Uterus (tissue), 2 donors: ENCODE results near the gene STAM2.

Source experiments
- POLR2A ChIP-seq, 2 donors: fragments of 450-650 bp; IDR thresholded peaks; one replicate each; pipeline ENCODE4 v1.6.1; 2016; ENCODE audit warnings: antibody characterized with exemption in 2 of 2, mild to moderate bottlenecking in 1 of 2, moderate library complexity in 1 of 2
- TF ChIP-seq, protein P1 (sequence below), 4 experiments: fragments of 200-600 bp in 2 of 4; fragments of 450-650 bp in 2 of 4; sonication (generic) in 2 of 4; IDR thresholded peaks; one replicate each; pipeline ENCODE4 v1.5.1; 2016 to 2019; ENCODE audit warnings: antibody characterized with exemption in 4 of 4, mild to moderate bottlenecking in 2 of 4, moderate library complexity in 1 of 4

- TF ChIP-seq, protein P1, sequence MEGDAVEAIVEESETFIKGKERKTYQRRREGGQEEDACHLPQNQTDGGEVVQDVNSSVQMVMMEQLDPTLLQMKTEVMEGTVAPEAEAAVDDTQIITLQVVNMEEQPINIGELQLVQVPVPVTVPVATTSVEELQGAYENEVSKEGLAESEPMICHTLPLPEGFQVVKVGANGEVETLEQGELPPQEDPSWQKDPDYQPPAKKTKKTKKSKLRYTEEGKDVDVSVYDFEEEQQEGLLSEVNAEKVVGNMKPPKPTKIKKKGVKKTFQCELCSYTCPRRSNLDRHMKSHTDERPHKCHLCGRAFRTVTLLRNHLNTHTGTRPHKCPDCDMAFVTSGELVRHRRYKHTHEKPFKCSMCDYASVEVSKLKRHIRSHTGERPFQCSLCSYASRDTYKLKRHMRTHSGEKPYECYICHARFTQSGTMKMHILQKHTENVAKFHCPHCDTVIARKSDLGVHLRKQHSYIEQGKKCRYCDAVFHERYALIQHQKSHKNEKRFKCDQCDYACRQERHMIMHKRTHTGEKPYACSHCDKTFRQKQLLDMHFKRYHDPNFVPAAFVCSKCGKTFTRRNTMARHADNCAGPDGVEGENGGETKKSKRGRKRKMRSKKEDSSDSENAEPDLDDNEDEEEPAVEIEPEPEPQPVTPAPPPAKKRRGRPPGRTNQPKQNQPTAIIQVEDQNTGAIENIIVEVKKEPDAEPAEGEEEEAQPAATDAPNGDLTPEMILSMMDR (IDR thresholded peaks at IDR 0.05), result no peak
- TF ChIP-seq POLR2A (IDR thresholded peaks at IDR 0.05), result no peak
Measured at GRCh38 chr2:152068226-152068625, 107.3 kb downstream of the STAM2 start.
